RWPE1 (cell line): ENCODE results near the gene ZNRF1.

Experiments used
- CTCF ChIA-PET: fragments of 350-600 bp; sonication (Branson Sonifier 250); formaldehyde crosslinking; extraction: SDS; loops from one replicate; lab custom pipeline; 2021; lab: Yijun Ruan, JAX
- POLR2A ChIA-PET: fragments of 400-600 bp; formaldehyde crosslinking; extraction: SDS; loops from one replicate; lab custom pipeline; 2020; ENCODE audit warnings: antibody characterized with exemption; ENCODE audit not compliant: low non-redundant PET; lab: Yijun Ruan, JAX
- DNase-seq: peaks from one replicate; pipeline ENCODE4 v3.0.0; 2012; ENCODE audit warnings: low spot score
- H3K27ac ChIP-seq: fragments of 450-650 bp; 2 replicates; pipeline ENCODE4 v1.5.1; 2017
- TF ChIP-seq, protein P1 (sequence below): fragments of 450-650 bp; conservative IDR thresholded peaks from 2 replicates; pipeline ENCODE4 v1.5.1; 2017; ENCODE audit warnings: low read depth, mild to moderate bottlenecking

The ZNRF1 gene

DNA sequence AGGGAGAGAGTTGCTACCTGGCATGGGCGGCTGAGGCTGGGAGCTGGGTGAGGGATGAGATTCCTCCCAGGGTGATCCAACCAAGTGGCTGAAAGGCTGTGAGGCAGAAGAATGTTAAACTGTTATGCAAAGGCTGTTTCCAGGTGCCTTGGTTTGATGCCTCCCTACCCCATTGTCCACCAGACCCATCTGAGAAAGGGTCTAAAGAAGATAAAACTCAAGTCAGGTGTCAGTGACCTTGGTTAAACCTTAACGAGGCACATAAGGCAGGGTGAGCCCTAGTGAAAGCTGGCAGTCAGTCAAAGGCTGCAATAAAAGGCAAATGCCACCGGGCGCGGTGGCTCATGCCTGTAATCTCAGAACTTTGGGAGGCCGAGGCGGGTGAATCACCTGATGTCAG, 94.0 kb downstream of the ZNRF1 start:
- no peak for DNase-seq
- TF ChIP-seq, protein P1, sequence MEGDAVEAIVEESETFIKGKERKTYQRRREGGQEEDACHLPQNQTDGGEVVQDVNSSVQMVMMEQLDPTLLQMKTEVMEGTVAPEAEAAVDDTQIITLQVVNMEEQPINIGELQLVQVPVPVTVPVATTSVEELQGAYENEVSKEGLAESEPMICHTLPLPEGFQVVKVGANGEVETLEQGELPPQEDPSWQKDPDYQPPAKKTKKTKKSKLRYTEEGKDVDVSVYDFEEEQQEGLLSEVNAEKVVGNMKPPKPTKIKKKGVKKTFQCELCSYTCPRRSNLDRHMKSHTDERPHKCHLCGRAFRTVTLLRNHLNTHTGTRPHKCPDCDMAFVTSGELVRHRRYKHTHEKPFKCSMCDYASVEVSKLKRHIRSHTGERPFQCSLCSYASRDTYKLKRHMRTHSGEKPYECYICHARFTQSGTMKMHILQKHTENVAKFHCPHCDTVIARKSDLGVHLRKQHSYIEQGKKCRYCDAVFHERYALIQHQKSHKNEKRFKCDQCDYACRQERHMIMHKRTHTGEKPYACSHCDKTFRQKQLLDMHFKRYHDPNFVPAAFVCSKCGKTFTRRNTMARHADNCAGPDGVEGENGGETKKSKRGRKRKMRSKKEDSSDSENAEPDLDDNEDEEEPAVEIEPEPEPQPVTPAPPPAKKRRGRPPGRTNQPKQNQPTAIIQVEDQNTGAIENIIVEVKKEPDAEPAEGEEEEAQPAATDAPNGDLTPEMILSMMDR, result no peak
- ChIA-PET CTCF (no interaction called here), POLR2A (no interaction called here)
- no peak overlapping the region for H3K27ac ChIP-seq

DNA sequence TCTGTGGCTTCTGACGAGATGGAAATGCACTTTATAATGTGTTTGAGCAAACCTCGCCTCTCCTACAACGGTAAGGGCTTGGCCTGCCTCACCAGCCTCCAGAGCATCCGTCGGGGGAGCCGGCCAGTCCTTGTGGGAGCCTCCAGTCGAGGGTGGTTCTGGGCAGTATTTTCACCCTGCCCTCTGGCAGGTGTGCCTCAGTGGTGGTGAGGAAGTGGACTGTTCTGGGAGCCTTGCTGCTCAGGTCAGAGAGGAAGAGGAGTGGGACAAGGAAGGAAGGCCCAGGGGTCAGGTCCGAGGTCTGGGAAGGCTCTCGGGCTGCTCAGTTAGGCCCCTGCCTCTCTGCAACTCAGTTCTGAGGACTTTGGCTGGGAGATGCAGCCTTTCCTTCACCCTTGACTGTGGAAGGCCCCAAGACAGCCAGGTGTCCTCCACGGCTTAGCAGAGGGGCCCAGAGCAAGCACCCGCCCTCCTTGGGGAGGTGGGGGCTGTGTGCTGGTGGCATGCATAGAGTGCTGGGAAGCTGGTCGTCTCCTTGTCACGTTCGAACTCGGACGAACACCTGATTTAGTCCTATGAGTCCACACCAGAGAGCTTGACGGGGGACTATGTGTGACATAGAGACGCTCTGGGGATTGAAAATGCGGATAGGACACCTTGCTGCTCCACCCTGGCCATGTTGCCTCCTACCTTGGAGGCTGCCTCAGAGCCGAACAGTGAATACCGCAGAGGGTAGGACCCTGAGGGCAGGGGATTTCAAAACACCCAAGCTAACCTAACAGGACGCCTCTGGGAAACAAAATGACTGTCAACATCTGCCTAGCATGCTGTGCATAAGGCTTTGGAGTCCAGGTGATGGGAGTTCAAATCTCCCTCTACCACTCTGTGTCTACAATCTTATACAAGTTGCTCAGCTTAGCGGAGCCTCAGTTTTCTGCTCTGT, 95.0 kb downstream of the ZNRF1 start:
- TF ChIP-seq, protein P1, result no peak
- ChIA-PET POLR2A (no interaction called here), CTCF (interaction anchor here (0.8 kb wide), 1 partner anchor 95 kb away, joined by 5 read pairs; the partner anchor contains the start of gene ZNRF1)
- no peak overlapping the region for H3K27ac ChIP-seq
- no peak for DNase-seq

DNA sequence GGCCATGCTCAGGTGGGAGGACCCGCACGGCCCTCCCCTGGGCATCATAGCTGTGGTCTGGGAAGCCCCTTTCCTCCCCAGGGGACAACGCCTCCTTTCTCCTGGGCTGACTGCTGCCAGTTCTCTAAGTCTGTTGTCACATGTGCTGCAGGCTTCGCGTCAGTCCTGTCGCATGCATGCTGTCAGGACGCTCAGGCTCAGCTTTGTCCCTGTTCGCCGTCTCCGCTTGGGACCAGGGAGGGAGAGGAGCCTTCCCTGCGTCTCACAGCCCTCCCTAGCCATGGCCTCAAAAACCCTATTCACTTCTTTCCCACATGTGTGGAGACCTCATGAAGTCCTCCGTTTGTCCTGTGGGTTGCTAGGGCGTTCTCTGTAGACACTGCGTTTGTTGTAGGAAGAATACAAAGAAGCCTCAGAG, 96.4 kb downstream of the ZNRF1 start:
- H3K27ac ChIP-seq, result no peak overlapping the region; the same call in 1 of the 2 replicates
- DNase-seq, result no peak
- CTCF ChIA-PET, result no interaction called here
- POLR2A ChIA-PET, result no interaction called here
- TF ChIP-seq, protein P1, result no peak

DNA sequence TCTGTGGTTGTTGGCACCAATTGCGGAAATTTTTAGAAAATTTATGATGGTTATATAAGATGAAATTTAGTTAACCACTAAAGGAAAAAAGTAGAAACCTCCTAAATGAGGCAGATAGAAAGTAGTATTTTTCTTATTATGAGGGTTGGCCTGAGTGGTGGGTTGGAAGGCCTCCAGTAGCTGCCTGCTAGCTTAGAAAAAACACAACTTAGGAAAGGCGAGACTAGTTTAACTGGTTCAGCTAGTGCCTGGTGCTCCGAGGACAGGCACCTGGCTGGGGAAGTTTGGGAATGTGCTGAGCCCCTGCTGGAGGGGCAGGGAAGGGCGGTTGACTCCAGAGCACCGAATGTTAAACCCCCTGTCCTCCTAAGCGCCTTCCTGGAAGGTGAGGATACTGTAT, 97.8 kb downstream of the ZNRF1 start:
- ChIA-PET POLR2A (no interaction called here), CTCF (interaction anchor here (0.6 to 1.5 kb wide), 5 partner anchors 9 to 1863 kb away, joined by 3 to 5 read pairs (median 3); no protein-coding TSS in a partner anchor)
- DNase-seq, result peak; percentile 84
- no peak overlapping the region for H3K27ac ChIP-seq
- TF ChIP-seq, protein P1, result no peak

DNA sequence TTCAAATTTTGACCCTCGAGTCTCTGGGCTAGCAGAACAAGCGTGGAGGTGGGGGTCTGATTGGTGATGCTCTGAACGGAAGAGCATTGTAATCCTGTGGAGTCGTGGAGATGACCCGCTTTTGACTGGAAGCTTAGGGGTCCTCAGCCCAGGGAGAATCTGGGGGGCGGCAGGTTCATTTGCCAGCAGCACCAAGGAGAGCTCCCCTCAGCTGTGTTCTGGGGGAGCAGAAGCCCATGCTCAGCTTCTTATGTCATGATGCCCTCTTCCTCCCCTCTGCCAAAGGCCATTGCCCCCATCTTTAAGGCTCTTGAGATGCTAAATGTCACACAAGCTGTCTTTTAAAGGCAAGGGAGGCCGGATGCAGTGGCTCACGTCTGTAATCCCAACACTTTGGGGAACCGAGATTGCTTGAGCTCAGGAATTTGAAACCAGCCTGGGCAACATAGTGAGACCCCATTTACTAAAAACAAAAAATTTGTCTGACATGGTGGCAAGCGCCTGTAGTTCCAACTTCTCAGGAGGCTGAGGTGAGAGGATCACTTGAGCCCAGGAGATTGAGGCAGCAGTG, 98.5 kb downstream of the ZNRF1 start:
- H3K27ac ChIP-seq, result no peak overlapping the region
- TF ChIP-seq, protein P1, result no peak
- no peak for DNase-seq
- ChIA-PET POLR2A (no interaction called here), CTCF (interaction anchor here (0.6 to 1.8 kb wide), 5 partner anchors 11 to 487 kb away, joined by 3 to 6 read pairs (median 5); no protein-coding TSS in a partner anchor)

DNA sequence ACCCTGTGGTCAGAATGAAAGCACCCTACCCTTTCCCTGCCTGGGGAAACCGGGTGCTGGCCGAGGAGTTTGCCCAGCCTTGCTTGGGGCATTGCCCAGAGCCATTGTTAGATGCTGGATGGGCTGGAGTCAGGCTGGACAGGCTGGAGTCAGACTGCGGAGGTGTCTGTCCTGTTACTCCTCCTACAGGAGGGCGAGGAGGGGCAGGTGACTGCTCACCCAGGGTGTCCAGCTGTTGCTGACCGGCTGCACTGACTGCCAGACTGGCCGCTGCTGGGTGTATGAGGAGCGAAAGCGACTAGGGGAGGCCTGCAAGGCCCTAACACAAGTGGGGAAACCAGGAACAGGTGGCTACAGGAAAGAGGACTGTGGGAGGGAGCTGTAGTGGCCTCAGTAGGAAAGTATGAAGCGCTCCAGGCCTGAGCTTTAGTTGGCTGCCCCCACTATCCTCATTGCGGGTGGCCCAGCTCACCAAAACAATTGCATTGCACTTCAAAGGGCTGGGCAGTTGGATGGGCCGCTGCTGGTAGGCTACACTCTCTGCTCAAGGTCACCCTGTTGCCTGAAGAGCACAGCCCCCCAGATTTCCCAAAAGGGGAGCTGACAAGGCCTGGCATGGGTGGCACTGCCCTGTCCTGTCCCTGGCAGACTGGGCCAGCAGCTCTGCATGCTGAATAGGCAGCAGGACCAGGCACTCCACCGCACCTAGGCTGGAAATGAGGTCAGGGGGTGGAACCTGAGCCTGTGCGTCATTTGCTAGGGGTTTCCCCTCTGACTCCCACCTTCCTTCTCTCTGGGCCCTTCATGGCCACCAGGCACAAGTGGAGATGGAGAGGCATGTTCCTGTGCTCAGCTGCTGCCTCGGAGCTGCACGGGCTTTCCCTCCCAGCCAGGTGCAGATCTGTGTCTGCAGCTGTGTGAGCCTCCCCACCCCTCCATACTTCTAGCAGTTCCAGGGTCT, 99.4 kb downstream of the ZNRF1 start:
- TF ChIP-seq, protein P1, result no peak
- no peak for DNase-seq
- H3K27ac ChIP-seq, result no peak overlapping the region
- ChIA-PET POLR2A (no interaction called here), CTCF (interaction anchor here (0.6 to 1.8 kb wide), 4 partner anchors 10 to 291 kb away, joined by 3 to 6 read pairs (median 4); no protein-coding TSS in a partner anchor)
